Body of pancreas (tissue), 4 donors: Measurements from ENCODE around the gene NMBR.

Experiments
- CTCF ChIP-seq, 7 experiments: fragments of 450-650 bp in 4 of 7; fragments of 200-600 bp in 3 of 7; sonication (generic) in 3 of 7; IDR thresholded peaks; one replicate each; pipeline ENCODE4 v1.5.1; 2016 to 2019; ENCODE audit warnings: antibody characterized with exemption in 7 of 7
- POLR2A ChIP-seq, 3 donors: fragments of 450-650 bp; IDR thresholded peaks; one replicate each; pipeline ENCODE4 v1.6.1; 2016; ENCODE audit warnings: antibody characterized with exemption in 3 of 3, mild to moderate bottlenecking in 2 of 3

- TF ChIP-seq POLR2A (IDR thresholded peaks at IDR 0.05): no peak
- TF ChIP-seq CTCF (IDR thresholded peaks at IDR 0.05): no peak
These were observed 20.1 kb upstream of the NMBR start for GRCh38 chr6:142167071-142167470.
